ENCODE data around the gene CEP85.
A peak's percentile ranks its signal among the peaks of the same experiment; 100 is the strongest.

CEP85 gene, protein sequence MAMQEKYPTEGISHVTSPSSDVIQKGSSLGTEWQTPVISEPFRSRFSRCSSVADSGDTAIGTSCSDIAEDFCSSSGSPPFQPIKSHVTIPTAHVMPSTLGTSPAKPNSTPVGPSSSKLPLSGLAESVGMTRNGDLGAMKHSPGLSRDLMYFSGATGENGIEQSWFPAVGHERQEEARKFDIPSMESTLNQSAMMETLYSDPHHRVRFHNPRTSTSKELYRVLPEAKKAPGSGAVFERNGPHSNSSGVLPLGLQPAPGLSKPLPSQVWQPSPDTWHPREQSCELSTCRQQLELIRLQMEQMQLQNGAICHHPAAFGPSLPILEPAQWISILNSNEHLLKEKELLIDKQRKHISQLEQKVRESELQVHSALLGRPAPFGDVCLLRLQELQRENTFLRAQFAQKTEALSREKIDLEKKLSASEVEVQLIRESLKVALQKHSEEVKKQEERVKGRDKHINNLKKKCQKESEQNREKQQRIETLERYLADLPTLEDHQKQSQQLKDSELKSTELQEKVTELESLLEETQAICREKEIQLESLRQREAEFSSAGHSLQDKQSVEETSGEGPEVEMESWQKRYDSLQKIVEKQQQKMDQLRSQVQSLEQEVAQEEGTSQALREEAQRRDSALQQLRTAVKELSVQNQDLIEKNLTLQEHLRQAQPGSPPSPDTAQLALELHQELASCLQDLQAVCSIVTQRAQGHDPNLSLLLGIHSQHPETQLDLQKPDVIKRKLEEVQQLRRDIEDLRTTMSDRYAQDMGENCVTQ

DNA sequence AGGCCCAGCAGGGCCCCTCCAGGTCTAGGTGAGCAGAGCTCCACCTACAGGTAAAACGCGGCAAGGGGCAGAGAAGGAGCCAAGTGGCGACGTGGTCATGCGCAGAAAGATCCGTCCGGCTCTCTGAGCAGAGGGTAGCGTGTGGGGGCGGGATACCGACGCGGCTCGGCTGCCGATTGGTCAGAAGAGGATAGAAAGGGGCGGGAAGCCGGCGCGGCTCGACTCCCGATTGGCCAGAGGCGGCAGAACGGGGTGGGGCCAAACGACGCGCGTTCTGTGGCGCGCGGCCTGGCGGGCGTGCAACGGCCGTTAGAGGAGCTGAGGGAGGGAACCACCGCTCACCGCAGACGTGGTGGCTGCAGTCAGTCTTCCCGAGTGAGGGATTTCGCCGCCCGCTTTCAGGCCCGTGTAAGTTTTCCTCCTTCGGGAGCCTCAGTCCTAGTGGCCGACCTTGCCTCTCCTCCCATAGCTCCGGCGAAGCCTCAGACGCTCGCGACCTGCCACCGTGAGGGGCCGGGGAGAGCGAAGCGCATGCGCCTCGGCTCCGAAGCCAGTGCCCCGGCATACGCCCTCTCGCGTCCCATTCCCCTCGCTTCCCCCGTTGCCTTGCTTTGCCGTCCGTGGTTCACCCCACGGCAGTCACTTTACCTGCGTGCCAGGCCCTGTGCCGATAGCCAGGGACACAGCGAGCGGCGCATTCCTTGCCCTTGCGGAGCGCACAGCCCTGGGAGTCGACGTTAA, at the start of gene CEP85:
Gene CEP85 (plus strand): TSS at position 298 of the 741 bp plus-strand sequence. CDS start 5,584 bp downstream, outside the sequence.
- peak; percentile 94 for DNase-seq (ENCODE audit: low read depth)

DNA sequence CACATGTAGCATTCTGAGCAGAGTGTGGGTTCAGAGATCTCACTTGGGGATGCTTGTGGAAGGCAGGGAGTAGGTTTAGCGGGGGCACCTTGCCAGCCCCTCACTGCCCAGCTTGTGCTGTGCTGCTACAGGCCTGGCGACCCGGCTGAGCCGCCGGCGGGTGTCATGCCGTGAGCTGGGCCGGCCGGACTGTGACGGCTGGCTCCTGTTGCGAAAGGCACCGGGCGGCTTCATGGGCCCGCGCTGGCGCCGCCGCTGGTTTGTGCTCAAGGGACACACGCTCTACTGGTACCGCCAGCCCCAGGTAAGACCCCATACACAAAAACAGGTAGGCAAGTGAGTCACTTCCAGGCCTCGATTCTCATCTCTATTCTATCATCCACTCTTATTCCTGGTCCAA, 49.1 kb upstream of the CEP85 start:
- no peak for DNase-seq (ENCODE audit: low read depth)

DNA sequence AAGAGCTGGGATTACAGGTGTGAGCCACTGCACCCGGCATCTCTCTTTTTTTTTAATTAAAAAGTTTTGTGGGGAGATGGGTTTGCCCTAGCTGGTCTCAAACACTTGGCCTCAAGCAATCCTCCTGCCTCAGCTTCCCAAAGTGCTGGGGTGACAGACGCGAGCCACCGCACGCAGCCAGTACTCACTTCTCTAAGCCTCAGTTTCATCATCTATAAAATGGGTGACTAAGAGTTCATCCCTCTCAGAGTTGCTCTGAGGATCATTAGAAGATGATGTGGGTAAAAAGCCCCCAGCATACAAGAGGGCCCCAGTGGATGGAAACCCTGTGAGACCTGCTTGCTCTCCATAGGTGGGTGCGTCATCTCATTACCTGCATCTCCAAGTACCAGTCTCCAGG, 46.1 kb upstream of the CEP85 start:
- DNase-seq (ENCODE audit: low read depth), result no peak

DNA sequence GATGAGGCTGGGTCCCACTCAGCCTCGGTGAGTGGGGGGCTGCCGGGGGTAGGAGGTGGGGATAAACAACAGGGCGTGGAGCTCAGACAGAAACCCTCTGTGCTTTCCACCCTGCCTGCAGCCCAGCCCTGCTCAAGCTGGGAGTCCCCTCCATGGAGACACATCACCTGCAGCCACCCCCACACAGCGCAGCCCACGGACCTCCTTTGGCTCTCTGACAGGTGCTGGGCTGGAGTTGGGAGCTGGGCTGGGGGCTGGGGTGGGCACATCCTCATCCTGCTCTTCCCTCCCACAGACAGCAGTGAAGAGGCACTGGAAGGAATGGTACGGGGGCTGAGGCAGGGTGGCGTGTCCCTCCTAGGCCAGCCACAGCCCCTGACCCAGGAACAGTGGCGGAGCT, 45.5 kb upstream of the CEP85 start:
- DNase-seq (ENCODE audit: low read depth), result no peak

DNA sequence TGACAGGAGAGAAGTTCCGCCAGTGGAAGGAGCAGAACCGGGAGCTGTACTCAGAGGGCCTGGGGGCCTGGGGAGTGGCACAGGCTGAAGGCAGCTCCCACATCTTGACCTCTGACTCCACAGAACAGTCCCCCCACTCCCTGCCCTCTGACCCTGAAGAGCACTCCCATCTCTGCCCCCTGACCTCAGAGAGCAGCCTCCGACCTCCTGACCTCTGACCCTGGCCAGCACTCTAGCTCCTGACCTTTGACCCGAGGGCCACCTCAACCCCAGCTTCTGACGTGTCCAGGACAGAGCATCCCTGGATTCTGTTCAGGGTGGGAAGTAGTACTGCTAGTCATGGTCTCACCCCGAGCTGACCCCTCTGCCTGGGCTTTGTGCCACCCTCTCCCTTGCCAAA, 44.7 kb upstream of the CEP85 start:
- no peak for DNase-seq (ENCODE audit: low read depth)

DNA sequence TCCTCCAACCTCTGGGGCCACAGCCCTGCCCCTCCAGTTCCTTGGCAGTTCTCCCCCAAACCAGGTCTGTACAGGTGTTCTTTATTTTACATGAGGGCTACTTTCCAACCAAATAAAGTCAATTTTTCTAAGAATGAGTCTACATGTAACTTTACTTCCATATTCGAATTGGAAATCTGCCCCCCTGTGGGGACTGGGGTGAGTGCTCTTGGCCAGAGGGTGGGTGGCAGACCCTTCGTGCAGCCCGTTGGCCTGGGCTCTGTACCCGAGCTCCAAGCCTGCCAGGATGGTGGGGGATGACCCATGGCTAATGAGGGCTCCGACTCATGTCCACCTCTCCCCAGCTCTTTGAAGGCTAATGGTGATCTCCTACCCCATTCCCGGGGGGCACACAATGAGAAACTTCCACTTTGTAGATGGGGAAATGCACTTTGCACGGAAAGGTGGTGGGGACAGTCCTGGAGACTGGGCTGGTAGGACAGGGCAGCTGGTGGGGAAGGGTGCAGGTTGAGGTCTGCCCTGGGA, 44.2 kb upstream of the CEP85 start:
- DNase-seq (ENCODE audit: low read depth), result no peak

DNA sequence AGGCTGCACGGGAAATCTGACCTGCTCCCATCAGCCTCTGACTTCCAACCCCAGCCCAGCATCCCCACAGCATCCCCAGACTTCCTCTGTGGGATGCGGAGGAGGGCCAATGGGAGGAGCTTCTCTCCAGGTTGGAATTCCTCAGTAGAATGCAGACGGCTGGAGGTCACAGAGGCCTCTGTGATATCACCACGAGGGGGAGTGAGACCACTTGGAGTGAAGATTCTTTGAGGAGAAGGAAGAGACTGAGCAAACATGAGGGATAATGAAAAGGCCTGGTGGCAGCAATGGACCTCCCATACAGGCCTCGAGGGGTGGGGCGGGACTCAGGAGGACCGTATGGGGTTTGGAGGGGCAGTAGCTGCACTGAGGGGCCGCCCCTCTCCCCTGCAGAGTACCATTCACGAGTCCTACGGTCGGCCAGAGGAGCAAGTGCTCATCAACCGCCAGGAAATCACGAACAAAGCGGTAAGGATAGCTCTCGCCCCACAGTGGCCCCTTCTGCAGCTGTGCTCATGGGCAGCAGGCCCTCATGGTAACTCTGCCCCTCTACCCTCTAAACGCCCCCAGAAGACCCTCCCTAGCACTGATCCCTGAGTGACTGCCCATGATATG, 43.5 kb upstream of the CEP85 start, which contains the start of gene CATSPER4:
Gene CATSPER4 (plus strand): TSS at position 230 of the 615 bp plus-strand sequence. CDS start 26 bp downstream, at position 256.
- peak; percentile 71 for DNase-seq (ENCODE audit: low read depth)

DNA sequence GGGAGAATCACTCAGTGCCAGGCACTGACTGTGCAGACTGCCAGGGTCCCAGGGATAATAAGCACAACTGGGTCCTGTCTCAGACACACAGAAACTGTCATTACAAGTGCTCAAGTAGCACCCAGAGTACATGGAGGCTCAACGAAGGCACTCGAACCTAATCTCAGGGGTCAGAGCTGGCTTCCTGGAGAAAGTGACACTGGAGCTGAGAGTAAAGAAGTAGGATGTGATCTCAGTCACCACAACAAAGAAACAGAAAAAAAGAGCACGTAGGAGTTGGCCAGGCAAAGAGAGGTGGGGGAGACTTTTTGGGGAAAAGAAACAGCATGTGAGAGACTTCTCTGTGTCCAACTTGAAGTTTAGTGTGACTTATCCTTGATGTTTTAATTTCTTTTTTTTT, 42.3 kb upstream of the CEP85 start:
- no peak for DNase-seq (ENCODE audit: low read depth)

DNA sequence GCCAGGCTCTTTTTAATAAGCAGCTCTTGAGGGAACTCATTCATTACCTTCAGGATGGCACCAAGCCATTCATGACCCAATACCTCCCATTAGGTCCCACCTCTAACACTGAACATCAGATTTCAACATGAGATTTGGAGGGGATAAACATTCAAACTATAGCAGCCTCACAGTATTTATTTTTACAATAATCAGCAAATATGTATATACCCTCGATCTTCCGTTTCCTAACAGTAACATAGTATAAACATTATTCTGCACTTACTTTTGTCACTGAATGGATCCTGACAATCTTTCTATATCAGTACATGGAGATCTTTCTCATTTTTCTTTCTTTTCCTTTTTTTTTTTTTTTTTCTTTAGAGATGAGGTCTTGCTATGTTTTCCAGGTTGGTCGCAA, 38.2 kb upstream of the CEP85 start:
- DNase-seq (ENCODE audit: low read depth), result no peak

DNA sequence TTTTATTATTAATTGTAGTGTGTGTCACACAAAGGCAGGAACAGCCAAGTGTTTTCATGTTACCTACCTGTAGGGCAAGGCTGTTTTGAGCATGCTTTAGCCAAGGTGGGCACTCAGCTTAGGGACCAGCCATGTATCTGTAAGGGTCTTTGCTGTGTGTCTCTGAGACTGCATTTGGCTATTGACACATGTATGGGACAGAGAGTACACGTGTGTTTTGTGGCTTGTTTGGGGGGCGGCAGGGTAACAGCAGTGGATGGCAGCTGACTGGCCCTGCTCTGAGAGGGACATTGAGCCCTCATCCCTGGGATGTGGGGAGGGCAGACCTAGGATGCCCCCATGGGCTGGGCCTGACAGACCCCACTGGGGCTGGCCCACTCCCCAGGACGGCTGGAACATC, 36.7 kb upstream of the CEP85 start:
- no peak for DNase-seq (ENCODE audit: low read depth)

DNA sequence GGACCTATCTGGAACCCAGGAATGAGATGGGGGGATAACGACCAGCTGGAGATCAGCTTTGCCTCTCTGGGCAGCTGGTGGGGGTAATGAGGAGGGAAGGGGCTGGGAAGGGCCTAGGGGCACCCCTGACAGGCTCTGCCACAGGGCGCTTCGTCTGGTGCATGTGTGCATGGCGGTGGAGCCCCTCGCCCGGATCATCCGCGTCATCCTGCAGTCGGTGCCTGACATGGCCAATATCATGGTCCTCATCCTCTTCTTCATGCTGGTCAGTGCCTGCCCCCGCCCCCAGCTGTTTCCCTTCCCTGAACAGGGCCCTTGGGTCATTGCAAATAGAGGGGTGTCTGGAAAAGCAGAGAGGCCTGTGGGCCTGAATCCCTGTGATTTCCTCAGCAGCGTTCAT, 36.2 kb upstream of the CEP85 start:
- no peak for DNase-seq (ENCODE audit: low read depth)

DNA sequence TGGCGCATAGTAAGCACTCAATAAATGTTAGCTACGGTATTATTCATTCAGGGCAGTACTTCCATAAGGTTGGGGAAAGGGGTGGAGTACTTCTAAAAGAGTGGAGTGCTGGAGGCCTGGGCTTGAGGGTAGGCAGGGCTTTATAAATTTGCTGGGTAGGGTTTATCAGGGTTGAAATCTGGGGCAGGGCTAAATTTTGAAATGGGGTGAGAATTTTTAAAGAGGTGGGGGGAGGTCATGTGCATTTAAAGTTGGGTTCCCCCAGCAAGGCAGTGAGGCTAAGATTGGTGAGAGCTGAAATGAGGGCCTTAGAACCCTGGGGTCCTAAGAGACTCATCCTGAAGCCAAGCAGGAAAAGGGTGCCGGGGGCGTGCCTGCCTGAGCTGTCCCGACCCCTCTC, 33.6 kb upstream of the CEP85 start:
- no peak for DNase-seq (ENCODE audit: low read depth)

DNA sequence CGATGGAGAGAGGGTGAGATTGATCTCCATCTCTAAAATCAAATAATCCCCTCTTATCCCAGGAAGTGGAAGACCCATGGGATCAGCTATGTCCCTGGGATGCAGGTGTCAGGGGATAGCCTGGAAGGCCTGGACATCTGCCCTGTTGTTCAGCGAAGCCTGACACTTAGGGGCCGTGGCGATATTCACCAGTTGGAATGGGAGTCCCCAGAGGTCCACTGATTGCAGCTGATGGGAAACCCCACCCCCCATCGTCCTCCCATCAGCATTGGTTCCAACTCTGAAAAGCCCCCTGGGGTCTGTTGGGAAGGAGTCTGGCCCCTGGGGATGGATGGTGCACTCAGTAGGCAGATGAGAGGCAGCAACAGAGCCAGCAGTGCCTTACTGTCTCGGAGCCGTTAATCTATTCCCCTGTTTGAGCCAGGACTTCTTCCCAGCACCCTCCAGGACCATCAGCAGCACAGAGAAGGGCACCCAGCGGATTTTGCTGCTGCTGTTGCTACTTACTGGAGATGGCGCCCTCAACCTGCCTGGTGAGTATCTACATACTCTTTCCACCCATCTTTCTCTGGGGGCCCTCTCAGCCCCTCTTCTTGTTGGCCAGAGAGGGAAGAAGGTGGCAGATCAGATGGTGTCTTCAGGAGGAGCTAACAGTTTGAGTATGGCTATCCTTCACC, 30.2 kb upstream of the CEP85 start:
- no peak for DNase-seq (ENCODE audit: low read depth)

DNA sequence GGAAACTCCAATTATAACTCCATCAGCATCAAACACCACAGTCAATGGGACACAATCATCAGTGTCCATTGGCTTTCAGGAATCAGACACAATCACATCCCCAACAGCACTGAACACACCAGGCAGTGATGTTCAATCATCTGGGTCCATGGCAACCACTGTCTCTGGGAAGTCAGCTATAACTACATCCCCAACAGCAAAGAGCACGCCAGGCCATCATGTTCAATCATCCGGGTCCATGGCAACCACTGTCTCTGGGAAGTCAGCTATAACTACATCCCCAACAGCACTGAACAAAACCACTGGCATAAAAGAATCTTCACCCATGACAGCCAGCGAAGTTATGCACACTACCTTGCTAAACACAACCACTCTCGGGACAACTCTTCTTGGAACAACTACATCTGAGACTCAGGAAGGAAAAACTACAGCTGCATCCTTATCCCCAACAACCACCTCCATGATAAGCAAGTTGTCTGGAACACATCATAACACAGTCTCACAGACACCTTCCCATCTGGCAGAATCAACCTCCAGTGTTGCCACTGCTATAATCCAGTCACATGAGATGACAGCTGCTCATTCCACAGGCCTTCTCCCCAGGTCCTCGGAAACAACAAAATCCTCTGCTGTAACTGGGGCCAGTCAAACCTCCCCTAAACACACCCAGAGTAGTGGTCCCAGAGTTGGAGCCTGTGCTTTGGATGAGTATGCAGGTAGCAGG, 23.7 kb upstream of the CEP85 start:
- no peak for DNase-seq (ENCODE audit: low read depth)

DNA sequence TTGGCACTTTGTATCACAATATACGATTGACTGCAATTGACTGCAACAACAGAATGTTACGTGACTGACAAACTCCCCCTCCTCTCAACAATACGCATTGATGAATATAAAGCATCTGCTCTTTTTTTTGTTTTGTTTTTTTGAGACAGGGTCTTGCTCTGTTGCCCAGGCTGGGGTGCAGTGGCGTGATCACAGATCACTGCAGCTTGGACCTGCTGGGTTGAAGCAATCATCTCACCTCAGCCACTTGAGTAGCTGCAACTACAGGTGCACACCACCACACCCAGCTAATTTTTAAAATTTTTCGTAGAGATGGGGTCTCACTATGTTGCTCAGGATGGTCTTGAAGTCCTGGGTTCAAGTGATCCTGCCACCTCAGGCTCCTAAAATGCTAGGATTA, 21.3 kb upstream of the CEP85 start:
- DNase-seq (ENCODE audit: low read depth), result no peak

DNA sequence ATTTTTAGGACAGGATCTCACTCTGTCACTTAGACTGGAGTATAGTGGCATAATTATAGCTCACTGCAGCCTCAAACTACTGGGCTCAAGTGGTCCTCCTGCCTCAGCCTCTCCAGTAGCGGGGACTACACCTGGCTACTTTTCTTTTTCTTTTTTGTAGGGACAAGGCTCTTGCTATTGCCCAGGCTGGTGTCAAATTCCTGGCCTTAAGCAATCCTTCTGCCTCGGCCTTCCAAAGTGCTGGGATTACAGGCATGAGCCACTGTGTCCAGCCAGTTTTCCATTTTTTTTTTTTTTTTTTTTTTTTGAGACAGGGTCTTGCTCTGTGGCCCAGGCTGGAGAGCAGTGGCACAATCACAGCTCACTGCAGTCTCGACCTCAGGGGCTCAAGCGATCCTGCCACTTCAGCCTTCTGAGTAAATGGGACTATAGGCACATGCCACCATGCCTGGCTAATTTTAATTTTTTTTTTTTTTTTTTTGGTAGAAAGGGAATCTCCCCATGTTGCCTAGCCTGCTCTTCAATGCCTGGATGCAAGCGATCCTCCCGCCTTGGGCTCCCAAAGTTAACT, 20.6 kb upstream of the CEP85 start:
- no peak for DNase-seq (ENCODE audit: low read depth)

DNA sequence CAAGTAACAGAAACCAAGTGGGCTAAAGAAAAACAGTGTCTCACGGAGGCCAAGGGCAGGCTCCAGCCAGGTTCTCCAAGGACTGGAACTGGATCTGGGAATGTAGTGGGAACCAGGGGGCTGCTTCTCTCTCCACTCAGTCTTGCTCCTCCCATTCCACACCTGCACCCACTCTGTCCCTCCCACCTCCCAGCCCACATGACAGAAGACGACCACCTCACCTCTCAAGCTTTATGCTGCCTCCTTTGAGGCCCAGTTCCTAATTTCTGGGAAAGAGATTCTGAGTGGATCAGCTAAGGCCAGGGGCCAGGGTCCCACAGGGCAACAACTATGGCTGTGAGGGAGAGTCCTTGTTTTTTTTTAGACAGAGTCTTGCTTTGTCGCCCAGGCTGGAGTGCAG, 18.8 kb upstream of the CEP85 start:
- DNase-seq (ENCODE audit: low read depth), result no peak

DNA sequence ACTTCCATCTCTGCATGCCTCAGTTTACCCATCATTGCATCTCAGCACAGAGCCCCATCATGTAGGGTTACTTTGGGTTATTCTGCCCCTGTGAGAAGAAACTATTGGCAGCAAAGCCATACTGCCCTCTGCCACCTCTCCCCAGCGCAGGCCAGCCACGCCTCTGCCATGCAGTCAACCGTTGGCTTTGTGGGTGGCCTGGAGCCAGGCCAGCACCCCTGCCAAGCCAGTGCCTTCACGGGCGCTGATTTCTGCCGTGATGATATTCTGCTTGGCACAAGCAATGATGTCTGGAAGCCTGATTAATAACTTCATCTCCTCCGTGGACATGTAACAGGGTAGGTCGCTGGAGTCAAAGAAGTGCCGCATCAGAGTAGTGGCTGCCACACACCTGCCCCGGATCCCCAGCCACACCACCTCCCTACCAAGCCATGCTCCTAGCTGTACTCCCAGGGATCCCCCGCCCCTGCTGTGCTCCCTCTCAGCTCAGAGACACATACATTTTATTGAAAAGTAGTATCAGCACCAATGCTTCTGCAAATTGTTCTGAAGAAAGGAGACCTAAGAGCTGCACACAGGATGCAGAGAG, 15.0 kb upstream of the CEP85 start:
- no peak for DNase-seq (ENCODE audit: low read depth)

DNA sequence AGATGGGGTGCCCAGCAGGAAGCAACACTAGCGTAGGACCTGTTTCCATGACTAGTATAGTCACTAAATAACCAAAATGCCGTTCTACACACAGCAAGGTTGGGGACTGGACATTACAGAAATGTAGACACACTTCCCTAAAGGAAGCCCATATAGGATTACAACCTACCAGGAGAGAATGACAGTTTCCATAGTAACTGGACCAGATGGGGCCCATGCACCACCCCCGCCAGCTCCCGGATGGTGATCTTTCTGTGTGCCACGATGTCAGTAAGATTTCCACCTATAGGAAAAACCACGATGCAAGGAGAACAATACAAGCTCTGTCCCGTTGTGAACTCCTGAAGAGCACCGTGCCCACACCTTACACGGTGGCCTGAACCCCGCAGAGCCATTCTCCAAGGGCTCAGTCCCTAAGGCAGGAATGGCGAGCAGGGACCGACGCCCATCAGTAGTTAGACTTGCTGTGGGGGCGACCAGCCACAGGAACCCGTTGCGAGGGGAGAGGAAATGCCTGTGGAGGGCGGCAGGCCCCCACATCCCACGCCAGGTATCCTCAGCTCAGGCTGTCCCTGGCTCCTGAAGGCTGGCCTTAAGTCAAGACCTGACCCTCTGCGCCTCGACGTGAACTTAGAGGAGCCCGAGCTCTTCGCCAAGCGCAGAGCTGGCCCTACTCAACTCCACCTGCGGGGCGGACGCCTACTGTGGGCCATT, 13.6 kb upstream of the CEP85 start:
- no peak for DNase-seq (ENCODE audit: low read depth)
